HUES6 (cell line): ENCODE results near the gene CDH15.
"Not testable (repeated sequence)": the region's sequence is repeated elsewhere in the genome, so short reads cannot be mapped to it uniquely, and the experiment has no call there.

Source experiments
- H3K27ac ChIP-seq: 2 replicates; pipeline ENCODE4 v1.7.0; 2013; ENCODE audit warnings: low read depth, mild to moderate bottlenecking, low read length, inconsistent platforms
- H3K27me3 ChIP-seq: 2 replicates; pipeline ENCODE4 v1.6.1; 2013; ENCODE audit warnings: low read length; ENCODE audit not compliant: control insufficient read depth, insufficient read depth
- H3K36me3 ChIP-seq: 2 replicates; pipeline ENCODE4 v1.6.1; 2013; ENCODE audit warnings: low read length; ENCODE audit not compliant: control insufficient read depth, insufficient read depth
- H3K4me1 ChIP-seq: 2 replicates; pipeline ENCODE4 v1.6.1; 2013; ENCODE audit warnings: low read length; ENCODE audit not compliant: control insufficient read depth, insufficient read depth
- H3K4me3 ChIP-seq: 2 replicates; pipeline ENCODE4 v1.5.1; 2013; ENCODE audit warnings: low read depth, low read length
- H3K9ac ChIP-seq: one replicate; pipeline ENCODE4 v1.6.1; 2013; ENCODE audit warnings: mild to moderate bottlenecking, low read length
- H3K9me3 ChIP-seq: 2 replicates; pipeline ENCODE4 v1.6.1; 2013; ENCODE audit warnings: low read depth, low read length; ENCODE audit not compliant: control insufficient read depth, insufficient read depth

The CDH15 gene

DNA sequence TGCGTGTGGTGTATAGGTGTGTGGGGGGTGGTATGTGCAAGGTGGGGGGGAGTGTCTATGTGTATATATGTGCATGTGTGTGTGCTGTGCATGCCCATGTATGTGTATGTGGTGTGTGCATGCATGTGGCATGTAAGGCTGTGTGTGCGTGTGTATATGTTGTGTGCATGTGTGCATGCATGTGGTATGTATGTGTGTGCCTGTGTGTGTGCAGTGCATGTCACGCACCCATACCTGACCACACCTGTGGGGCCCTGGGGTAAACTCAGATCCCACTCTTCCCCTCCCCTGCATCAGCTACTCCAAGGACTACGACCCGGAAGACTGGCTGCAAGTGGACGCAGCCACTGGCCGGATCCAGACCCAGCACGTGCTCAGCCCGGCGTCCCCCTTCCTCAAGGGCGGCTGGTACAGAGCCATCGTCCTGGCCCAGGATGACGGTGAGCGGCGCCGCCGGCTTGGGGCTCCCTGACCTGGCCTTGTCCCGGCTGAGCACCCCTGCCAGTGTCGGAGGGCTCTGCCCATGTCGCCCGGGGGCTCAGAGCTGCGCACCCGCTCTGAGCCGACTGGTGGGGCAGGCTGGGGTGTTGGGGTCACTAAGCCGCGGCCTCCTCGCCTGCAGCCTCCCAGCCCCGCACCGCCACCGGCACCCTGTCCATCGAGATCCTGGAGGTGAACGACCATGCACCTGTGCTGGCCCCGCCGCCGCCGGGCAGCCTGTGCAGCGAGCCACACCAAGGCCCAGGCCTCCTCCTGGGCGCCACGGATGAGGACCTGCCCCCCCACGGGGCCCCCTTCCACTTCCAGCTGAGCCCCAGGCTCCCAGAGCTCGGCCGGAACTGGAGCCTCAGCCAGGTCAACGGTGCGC, 19.7 kb downstream of the CDH15 start:
- H3K4me1 ChIP-seq = no peaks in the 10 kb centered on the region
- no peaks in the 10 kb centered on the region for H3K36me3 ChIP-seq
- H3K9me3 ChIP-seq = peaks cover 4% of the 10 kb centered on the region; the same call in 1 of the 2 replicates
- H3K9ac ChIP-seq = no peak overlapping the region
- H3K27me3 ChIP-seq = peaks cover 51% of the 10 kb centered on the region
- H3K4me3 ChIP-seq = no peak overlapping the region
- H3K27ac ChIP-seq = no peak overlapping the region

DNA sequence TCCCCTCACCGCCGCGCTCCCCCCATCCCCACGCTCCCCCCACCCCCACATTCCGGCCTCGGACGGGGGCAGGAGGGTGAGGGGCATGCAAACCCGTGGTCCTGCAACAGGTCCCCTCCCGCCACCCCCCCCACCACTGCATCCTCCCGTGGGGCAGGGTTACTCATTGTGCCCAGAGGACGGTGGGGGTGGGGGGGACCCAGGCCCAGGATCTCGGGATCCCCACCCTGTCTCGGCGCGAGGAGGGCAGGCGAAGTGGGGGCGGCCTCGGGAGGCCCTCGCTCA, 20.3 kb downstream of the CDH15 start:
- Histone ChIP-seq H3K27ac (no peak overlapping the region), H3K9ac (peak overlapping the region; percentile 16), H3K4me1 (no peaks in the 10 kb centered on the region), H3K36me3 (no peaks in the 10 kb centered on the region), H3K9me3 (peaks cover 4% of the 10 kb centered on the region; the same call in 1 of the 2 replicates), H3K4me3 (peak overlapping the region; percentile 80), H3K27me3 (peaks cover 50% of the 10 kb centered on the region)

DNA sequence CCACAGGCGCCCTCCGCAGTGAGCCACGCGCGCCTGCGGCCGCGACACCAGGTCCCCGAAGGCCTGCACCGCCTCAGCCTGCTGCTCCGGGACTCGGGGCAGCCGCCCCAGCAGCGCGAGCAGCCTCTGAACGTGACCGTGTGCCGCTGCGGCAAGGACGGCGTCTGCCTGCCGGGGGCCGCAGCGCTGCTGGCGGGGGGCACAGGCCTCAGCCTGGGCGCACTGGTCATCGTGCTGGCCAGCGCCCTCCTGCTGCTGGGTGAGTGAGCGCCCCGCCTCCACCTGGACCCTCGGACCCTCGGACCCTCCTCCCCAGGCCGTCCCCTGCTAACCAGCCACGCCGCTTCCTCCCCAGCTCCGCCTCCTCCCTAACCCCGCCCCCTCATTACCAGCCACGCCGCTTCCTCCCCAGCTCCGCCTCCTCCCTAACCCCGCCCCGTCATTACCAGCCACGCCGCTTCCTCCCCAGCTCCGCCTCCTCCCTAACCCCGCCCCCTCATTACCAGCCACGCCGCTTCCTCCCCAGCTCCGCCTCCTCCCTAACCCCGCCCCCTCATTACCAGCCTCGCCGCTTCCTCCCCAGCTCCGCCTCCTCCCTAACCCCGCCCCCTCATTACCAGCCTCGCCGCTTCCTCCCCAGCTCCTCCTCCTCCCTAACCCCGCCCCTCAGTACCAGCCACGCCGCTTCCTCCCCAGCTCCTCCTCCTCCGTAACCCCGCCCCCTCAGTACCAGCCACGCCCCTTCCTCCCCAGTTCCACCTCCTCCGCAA, 20.8 kb downstream of the CDH15 start:
- H3K9me3 ChIP-seq, H3K4me1 ChIP-seq, H3K36me3 ChIP-seq, H3K27ac ChIP-seq: not testable (repeated sequence)
- Histone ChIP-seq H3K4me3 (peak overlapping the region; percentile 80), H3K27me3 (peaks cover 45% of the 10 kb centered on the region), H3K9ac (peak overlapping the region; percentile 16)

DNA sequence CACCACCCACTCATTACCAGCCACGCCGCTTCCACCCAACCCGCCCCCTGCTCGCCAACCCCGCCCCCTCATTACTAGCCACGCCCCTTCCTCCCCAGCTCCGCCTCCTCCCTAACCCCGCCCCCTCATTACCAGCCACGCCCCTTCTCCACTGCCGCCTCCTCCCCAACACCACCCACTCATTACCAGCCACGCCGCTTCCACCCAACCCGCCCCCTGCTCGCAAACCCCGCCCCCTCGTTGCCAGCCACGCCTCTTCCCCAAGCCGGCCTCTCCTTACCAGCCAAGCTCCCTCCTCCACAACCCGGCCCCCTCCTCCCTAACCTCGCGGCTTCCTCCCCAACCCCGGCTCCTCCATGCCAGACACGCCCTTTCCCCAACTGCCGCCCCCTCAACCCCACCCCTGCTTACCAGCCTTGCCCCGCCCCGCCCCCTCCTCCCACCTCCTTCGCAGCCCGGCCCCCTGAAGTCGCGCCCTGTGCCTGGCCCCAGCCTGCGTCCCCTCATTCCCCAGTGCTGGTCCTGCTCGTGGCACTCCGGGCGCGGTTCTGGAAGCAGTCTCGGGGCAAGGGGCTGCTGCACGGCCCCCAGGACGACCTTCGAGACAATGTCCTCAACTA, 21.5 kb downstream of the CDH15 start:
- Histone ChIP-seq H3K4me3 (peak overlapping the region; percentile 55), H3K9ac (no peak overlapping the region), H3K27ac (no peak overlapping the region), H3K36me3 (no peaks in the 10 kb centered on the region), H3K4me1 (no peaks in the 10 kb centered on the region), H3K27me3 (peaks cover 45% of the 10 kb centered on the region), H3K9me3 (peaks cover 4% of the 10 kb centered on the region; the same call in 1 of the 2 replicates)

DNA sequence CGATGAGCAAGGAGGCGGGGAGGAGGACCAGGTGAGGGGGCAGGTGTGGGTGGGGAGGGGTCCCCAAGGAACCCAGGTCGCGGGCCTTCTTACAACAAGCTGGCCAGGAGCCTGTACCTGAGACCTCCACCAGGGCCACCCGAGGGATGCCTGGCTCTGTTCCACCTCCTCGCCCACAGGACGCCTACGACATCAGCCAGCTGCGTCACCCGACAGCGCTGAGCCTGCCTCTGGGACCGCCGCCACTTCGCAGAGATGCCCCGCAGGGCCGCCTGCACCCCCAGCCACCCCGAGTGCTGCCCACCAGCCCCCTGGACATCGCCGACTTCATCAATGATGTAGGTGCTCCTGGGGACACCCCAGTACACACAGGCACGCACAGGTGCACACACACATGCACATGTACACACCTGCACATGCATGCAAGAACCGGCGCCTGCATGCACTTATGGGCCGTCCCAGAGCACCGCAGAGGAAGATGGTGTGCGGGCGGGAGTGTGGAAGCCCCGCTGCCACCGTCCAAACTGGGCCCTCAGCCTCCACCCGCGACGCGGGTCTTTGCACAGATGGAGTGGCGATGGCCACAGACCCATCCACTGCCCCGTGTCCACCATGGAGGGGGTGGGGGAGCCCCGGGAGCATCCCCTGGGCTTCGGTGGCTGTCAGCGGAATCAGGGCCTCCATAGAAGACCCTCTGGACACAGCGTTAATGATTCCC, 22.2 kb downstream of the CDH15 start:
- Histone ChIP-seq H3K36me3 (no peaks in the 10 kb centered on the region), H3K4me3 (peak overlapping the region; percentile 55), H3K9me3 (peaks cover 4% of the 10 kb centered on the region; the same call in 1 of the 2 replicates), H3K27ac (no peak overlapping the region), H3K27me3 (peaks cover 52% of the 10 kb centered on the region), H3K9ac (no peak overlapping the region), H3K4me1 (no peaks in the 10 kb centered on the region)

DNA sequence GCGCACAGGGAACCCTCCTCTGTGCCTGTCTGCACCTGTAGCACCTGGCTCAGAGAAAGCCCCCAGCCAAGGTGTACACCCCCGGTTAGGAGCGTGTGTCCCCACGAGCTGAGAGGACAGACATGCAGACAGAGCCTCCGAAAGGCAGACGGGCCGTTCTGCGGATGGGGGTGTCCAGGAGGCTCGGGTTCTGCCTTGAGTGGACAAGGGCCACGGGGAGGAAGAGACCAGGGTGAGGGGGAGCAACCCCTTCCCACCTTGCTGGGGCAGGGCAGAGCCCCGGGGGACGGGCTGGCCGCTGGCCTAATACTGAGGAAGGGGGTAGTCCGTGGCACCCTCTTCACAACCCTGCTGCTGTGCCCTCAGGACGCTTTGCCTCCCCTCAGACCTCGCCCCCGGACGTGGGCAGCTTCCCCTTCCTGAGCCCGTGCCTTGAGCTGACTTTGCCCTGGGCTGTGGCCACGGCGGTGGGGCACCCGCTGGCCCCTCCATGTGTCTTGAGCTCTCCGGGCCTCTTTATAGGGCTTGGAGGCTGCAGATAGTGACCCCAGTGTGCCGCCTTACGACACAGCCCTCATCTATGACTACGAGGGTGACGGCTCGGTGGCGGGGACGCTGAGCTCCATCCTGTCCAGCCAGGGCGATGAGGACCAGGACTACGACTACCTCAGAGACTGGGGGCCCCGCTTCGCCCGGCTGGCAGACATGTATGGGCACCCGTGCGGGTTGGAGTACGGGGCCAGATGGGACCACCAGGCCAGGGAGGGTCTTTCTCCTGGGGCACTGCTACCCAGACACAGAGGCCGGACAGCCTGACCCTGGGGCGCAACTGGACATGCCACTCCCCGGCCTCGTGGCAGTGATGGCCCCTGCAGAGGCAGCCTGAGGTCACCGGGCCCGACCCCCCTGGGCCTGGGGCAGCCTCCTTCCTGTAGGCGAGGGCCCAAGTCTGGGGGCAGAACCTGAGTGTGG, 23.1 kb downstream of the CDH15 start:
- Histone ChIP-seq H3K36me3 (no peaks in the 10 kb centered on the region), H3K9ac (no peak overlapping the region), H3K9me3 (peaks cover 4% of the 10 kb centered on the region; the same call in 1 of the 2 replicates), H3K4me1 (peaks cover under 1% of the 10 kb centered on the region; the same call in 1 of the 2 replicates), H3K4me3 (no peak overlapping the region), H3K27me3 (peaks cover 56% of the 10 kb centered on the region), H3K27ac (no peak overlapping the region)

DNA sequence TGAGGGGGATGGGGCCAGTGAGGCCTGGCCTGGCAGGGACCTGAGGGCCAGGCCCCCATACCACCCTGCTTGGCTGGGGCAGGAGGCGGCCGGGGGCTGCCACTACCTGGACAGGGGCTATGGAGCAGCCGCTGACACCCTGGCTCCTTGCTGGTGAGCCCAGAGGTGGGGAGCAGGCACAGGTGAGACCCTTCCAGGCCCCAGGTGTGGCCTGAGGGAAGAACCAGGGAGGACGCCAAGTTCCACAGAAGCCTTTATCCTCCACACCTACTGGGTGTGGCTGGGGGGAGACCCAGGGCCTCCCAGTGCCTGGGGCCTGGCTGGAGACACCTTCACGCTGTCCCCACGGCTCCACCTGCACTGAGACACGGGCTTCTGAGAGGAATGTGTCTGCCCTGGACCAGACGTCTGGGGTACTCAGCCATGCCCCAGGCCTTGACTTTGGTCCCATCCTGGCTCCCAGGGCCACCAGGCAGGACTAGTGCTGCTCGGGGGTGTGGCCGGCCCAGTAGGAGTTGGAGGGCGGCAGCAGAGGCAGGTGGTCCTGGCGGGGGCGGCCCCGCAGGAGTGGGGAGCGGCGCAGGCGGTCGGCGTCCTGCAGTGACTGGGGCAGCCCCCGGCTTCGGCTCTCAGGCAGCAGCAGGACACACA, 24.1 kb downstream of the CDH15 start:
- H3K36me3 ChIP-seq = no peaks in the 10 kb centered on the region
- H3K27me3 ChIP-seq = peaks cover 56% of the 10 kb centered on the region
- H3K4me1 ChIP-seq = peaks cover 11% of the 10 kb centered on the region
- no peak overlapping the region for H3K4me3 ChIP-seq
- peaks cover 3% of the 10 kb centered on the region; the same call in 1 of the 2 replicates for H3K9me3 ChIP-seq
- no peak overlapping the region for H3K9ac ChIP-seq
- H3K27ac ChIP-seq = no peak overlapping the region

DNA sequence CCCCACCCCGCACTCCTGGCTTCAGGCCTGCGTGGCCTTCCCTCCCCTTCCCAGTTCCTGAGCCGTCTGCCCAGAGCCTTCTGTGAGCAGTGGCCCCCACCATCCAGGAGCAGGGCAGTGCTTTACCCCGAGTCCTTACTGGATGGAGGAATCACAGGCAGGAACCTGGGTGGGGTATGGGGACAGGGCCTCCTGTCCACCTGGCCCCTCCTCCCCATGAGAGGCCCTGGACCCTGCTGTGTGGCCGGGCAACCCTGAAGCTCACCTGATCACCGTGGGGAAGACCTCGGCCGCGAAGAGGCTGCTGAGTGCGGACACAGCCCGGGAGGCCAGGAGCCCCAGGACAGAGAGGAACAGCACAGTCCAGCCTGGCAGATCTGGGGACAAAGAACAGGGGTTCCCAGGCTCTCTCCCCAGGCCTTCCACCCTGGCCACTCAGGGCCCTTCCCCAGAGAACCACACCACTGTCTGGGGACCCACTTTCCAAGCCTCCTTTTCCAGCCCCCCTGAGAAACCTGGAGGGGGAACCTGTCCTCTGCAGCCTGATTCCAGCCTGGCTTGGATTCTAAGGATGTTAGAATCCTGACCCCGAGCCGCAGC, 25.6 kb downstream of the CDH15 start:
- Histone ChIP-seq H3K27me3 (peaks cover 55% of the 10 kb centered on the region), H3K27ac (no peak overlapping the region), H3K9ac (no peak overlapping the region), H3K9me3 (no peaks in the 10 kb centered on the region), H3K4me1 (peaks cover 11% of the 10 kb centered on the region), H3K36me3 (no peaks in the 10 kb centered on the region), H3K4me3 (no peak overlapping the region)

DNA sequence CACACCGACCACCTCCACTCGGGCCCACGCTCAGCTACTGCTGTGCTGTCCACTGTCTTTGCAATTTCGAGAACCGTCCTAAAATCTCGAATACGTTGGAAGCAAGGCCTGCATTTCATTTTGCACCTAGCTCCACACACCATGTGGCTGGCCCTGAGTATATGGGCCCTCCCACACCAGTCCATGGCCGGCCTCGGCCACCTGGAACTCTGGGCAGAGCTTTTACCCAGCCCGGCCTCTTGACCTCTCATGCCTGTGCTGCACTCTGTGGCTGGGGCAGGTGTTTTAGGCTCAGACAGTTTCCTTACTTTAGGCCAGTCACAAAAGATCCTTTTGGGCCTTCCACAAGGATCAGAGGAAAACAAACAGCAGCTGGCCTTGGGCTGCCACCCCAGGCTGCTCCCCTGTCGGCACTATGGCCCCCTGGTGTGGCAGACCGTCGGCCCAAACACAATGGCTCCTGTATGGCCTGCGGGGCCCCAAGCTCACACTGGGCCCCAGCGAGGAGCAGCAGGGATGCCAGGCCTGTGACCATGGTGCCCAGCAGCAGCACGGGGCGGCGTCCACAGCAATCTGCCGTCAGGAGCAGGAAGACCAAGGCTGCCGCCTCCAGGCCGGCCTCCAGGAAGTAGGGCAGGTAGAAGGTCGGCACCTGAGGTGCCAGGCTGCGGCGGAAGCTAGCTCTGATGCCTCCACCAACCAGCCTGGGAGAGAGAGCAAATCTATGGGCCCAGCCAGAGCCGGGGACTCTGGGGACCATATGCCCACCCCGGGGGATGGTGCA, 26.3 kb downstream of the CDH15 start:
- no peak overlapping the region for H3K4me3 ChIP-seq
- H3K27me3 ChIP-seq = peaks cover 60% of the 10 kb centered on the region
- no peaks in the 10 kb centered on the region for H3K36me3 ChIP-seq
- no peak overlapping the region for H3K9ac ChIP-seq
- H3K27ac ChIP-seq = no peak overlapping the region
- H3K9me3 ChIP-seq = no peaks in the 10 kb centered on the region
- H3K4me1 ChIP-seq = peaks cover 11% of the 10 kb centered on the region
